ENCODE data around the gene TERF2IP.

TERF2IP gene

GRCh38 chr16:75626806-75627205, 20.8 kb upstream of the TERF2IP start:
- TF ChIP-seq ZFX (IDR thresholded peaks at IDR 0.05) (no peak), CTCF (conservative IDR thresholded peaks at IDR 0.05) (no peak)

GRCh38 chr16:75627851-75628250, 19.7 kb upstream of the TERF2IP start:
- H3K27ac ChIP-seq: no peak overlapping the region
- TF ChIP-seq CTCF (conservative IDR thresholded peaks at IDR 0.05) (no peak), ZFX (IDR thresholded peaks at IDR 0.05) (no peak)

More at GRCh38 chr16:75626806-75627205, 20.8 kb upstream of the TERF2IP start:
- no peak overlapping the region for H3K27ac ChIP-seq

- no peak overlapping the region for H3K27ac ChIP-seq
- no peak for TF ChIP-seq ZFX (IDR thresholded peaks at IDR 0.05)
- no peak for TF ChIP-seq CTCF (conservative IDR thresholded peaks at IDR 0.05)
These were observed 19.2 kb upstream of the TERF2IP start for GRCh38 chr16:75628351-75628750.

GRCh38 chr16:75629132-75629531, 18.4 kb upstream of the TERF2IP start:
- no peak for TF ChIP-seq CTCF (conservative IDR thresholded peaks at IDR 0.05)
- no peak for TF ChIP-seq ZFX (IDR thresholded peaks at IDR 0.05)
- no peak overlapping the region for H3K27ac ChIP-seq

- no peak overlapping the region for H3K27ac ChIP-seq
- TF ChIP-seq CTCF (conservative IDR thresholded peaks at IDR 0.05): no peak
- TF ChIP-seq ZFX (IDR thresholded peaks at IDR 0.05): no peak
These were observed 17.5 kb upstream of the TERF2IP start for GRCh38 chr16:75630052-75630451.

- no peak overlapping the region for H3K27ac ChIP-seq
- TF ChIP-seq ZFX (IDR thresholded peaks at IDR 0.05) (no peak), CTCF (conservative IDR thresholded peaks at IDR 0.05) (no peak)
These were observed 14.7 kb upstream of the TERF2IP start for GRCh38 chr16:75632857-75633256.

- H3K27ac ChIP-seq: no peak overlapping the region
- TF ChIP-seq ZFX (IDR thresholded peaks at IDR 0.05) (no peak), CTCF (conservative IDR thresholded peaks at IDR 0.05) (no peak)
These were observed 12.5 kb upstream of the TERF2IP start for GRCh38 chr16:75635036-75635435.
